RWPE2 (cell line): ENCODE data around the gene GJD3.

Experiments
- ATAC-seq: fragments of 200-7000 bp; cut with Tn5 transposase; 3 replicates; pipeline ENCODE4 v1.9.1; 2021; ENCODE audit warnings: low read depth
- DNase-seq: peaks from one replicate; pipeline ENCODE4 v3.0.0-alpha.2; 2020; ENCODE audit warnings: low spot score
- H3K27ac ChIP-seq: fragments of 450-650 bp; 2 replicates; pipeline ENCODE4 v1.5.1; 2017; ENCODE audit warnings: mild to moderate bottlenecking; ENCODE audit not compliant: poor library complexity, severe bottlenecking
- H3K27me3 ChIP-seq: fragments of 250-450 bp; sonication (Bioruptor Pico); 2 replicates; pipeline ENCODE4 v1.5.1; 2021; ENCODE audit warnings: mild to moderate bottlenecking, moderate library complexity; ENCODE audit not compliant: insufficient read depth, poor library complexity, severe bottlenecking
- H3K36me3 ChIP-seq: fragments of 250-450 bp; sonication (Bioruptor Pico); 2 replicates; pipeline ENCODE4 v1.5.1; 2020; ENCODE audit warnings: low read depth, mild to moderate bottlenecking, moderate library complexity
- H3K4me1 ChIP-seq: fragments of 250-450 bp; sonication (Bioruptor Pico); 2 replicates; pipeline ENCODE4 v1.5.1; 2021; ENCODE audit warnings: mild to moderate bottlenecking, moderate library complexity; ENCODE audit not compliant: insufficient read depth, poor library complexity, severe bottlenecking
- H3K4me3 ChIP-seq: fragments of 250-450 bp; sonication (Bioruptor Pico); 2 replicates; pipeline ENCODE4 v1.5.1; 2021; ENCODE audit warnings: mild to moderate bottlenecking, moderate library complexity; ENCODE audit not compliant: severe bottlenecking
- H3K9me3 ChIP-seq: fragments of 250-450 bp; sonication (Bioruptor Pico); 2 replicates; pipeline ENCODE4 v1.5.1; 2021; ENCODE audit warnings: mild to moderate bottlenecking, moderate library complexity; ENCODE audit not compliant: severe bottlenecking
- TF ChIP-seq, protein P1 (sequence below): fragments of 450-650 bp; IDR thresholded peaks from one replicate; pipeline ENCODE4 v1.5.1; 2017; ENCODE audit warnings: mild to moderate bottlenecking, moderate library complexity; ENCODE audit not compliant: poor library complexity, severe bottlenecking

Gene GJD3

DNA sequence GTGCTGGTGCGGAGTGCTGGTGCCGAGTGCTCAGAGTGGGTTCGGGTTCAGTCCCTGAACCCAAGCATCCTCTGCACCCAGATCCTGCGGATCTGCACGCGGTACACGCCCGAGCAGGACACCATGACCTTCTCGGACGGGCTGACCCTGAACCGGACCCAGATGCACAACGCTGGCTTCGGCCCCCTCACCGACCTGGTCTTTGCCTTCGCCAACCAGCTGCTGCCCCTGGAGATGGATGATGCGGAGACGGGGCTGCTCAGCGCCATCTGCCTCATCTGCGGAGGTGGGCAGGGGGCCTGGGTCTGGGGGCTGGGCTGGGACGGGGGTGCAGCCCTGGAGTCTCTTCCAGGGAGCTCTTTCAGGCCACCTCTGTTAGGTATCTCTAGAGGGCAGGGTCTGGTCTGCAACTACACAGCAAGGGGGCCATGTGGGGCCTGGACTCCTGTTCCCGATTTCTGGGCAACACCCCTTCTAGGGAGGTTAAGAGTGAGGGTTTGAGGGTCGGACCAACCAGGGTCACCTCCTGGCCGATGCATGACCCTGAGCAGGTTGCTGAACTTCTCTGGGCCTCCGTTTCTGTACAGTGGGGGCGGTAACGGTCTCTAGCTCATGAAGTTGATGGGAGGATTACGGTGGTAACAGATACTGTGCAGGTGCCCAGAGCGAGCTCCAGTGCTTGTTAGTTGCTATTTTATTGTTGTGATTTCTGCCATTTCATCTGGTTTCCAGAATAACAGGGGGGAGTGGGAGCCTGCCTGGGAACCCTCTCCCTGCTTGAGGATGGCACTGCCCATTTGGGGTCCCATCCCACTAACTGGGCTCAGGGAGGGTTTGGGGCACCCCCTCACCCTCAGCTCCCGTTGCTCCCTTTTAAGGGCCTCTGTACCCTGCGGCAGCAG lies 10.1 kb downstream of the GJD3 start:
- Histone ChIP-seq H3K27me3 (no peaks in the 10 kb centered on the region), H3K27ac (no peak overlapping the region), H3K36me3 (peaks cover 61% of the 10 kb centered on the region), H3K4me1 (peaks cover 14% of the 10 kb centered on the region), H3K9me3 (no peaks in the 10 kb centered on the region), H3K4me3 (no peak overlapping the region)
- DNase-seq: no peak
- no peak for ATAC-seq
- TF ChIP-seq, protein P1, sequence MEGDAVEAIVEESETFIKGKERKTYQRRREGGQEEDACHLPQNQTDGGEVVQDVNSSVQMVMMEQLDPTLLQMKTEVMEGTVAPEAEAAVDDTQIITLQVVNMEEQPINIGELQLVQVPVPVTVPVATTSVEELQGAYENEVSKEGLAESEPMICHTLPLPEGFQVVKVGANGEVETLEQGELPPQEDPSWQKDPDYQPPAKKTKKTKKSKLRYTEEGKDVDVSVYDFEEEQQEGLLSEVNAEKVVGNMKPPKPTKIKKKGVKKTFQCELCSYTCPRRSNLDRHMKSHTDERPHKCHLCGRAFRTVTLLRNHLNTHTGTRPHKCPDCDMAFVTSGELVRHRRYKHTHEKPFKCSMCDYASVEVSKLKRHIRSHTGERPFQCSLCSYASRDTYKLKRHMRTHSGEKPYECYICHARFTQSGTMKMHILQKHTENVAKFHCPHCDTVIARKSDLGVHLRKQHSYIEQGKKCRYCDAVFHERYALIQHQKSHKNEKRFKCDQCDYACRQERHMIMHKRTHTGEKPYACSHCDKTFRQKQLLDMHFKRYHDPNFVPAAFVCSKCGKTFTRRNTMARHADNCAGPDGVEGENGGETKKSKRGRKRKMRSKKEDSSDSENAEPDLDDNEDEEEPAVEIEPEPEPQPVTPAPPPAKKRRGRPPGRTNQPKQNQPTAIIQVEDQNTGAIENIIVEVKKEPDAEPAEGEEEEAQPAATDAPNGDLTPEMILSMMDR: no peak

DNA sequence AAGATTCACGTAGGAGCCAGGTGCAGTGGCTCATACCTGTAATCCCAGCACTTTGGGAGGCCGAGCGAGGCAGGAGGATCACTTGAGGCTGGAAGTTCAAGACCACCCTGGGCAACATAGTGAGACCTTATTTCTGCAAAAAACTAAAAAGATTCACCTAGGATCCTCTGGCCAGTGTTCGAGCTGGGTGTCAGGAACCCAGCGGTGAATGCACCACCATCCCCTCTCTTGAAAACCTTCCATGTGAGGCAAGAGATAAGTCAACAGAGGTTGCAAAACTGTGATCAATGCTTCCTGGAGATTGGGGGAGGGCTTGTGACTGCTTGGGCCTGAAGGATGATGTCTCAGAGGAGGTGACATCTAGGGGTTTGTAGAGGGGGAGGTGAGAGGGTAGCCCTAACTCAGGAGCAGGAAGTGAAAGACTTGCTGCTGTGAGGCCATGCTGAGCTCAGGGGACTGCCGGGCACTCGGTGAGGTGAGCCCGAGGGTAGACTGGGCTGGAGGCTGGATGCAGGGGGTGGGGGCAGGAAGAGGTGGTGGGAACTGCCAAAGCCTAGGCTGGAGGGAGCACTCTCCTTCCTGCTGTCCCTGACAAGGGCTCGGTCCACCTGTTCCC lies 11.7 kb downstream of the GJD3 start:
- TF ChIP-seq, protein P1: no peak
- DNase-seq: no peak
- H3K4me1 ChIP-seq: peaks cover 27% of the 10 kb centered on the region

DNA sequence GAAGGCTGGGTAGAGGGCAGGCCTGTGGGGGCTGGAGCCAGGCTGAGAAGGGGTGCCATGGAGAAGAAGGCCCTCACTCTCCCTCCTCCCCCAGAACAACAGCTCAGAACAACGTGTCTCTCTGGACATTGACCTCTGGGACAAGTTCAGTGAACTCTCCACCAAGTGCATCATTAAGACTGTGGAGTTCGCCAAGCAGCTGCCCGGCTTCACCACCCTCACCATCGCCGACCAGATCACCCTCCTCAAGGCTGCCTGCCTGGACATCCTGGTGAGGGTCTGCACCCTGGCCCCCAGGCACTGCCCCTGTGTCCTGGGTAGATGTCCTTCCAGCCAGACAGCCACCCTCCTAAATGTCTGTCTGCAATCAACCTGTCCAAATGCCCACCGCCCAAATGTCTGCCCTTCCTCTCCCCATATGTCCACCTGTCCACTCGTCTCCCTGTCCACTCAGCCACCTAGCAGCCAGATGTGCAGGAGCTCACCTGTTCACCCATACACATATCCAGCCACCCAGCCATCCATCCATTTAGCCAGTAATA lies 12.2 kb downstream of the GJD3 start:
- DNase-seq (no peak), ATAC-seq (no peak)
- no peaks in the 10 kb centered on the region for H3K9me3 ChIP-seq
- no peak overlapping the region for H3K27ac ChIP-seq
- no peaks in the 10 kb centered on the region for H3K27me3 ChIP-seq
- TF ChIP-seq, protein P1: no peak
- H3K4me3 ChIP-seq: no peak overlapping the region
- peaks cover 32% of the 10 kb centered on the region for H3K4me1 ChIP-seq
- H3K36me3 ChIP-seq: peaks cover 74% of the 10 kb centered on the region

More for the DNA sequence above, 11.7 kb downstream of the GJD3 start:
- H3K36me3 ChIP-seq: peaks cover 74% of the 10 kb centered on the region
- no peak for ATAC-seq
- H3K9me3 ChIP-seq: no peaks in the 10 kb centered on the region
- no peaks in the 10 kb centered on the region for H3K27me3 ChIP-seq
- no peak overlapping the region for H3K27ac ChIP-seq
- no peak overlapping the region for H3K4me3 ChIP-seq

DNA sequence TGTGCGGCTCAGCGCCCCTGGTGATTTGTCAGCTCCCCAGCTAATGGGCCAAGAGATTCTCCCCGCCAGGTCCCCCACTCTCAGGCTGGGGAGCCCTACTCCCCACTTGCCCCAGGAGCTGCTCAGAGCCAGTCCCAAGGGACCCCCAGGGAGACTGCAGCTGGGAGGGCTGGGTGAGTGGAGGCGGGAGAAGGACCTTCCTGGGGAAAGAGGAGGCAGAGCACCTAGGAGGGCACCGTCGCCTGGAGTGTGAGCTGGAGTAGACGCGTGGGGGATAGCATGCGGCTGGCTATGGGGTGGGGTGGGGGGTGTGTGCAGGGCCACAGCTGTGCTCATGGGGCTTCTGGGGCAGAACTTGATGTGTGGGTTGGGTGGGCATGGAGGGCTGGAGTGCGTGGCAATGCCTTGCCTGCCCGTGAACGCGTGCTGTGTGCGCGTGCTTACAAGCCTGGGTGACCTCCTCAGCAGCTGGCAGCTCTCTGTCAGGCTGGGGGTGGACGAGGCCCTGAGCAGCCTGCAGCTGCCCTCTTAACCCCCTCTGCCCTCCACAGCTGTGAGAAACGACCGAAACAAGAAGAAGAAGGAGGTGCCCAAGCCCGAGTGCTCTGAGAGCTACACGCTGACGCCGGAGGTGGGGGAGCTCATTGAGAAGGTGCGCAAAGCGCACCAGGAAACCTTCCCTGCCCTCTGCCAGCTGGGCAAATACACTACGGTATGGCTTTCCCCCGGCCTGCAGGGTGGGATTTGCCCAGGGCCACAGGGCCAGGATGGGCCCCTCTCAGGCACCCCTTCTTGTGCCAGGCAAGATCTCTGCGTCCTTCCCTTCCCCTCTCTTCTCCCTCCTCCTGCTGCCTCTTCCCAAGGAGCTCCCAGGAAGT lies 12.9 kb downstream of the GJD3 start:
- no peak overlapping the region for H3K4me3 ChIP-seq
- H3K36me3 ChIP-seq: peaks cover 74% of the 10 kb centered on the region
- H3K27ac ChIP-seq: no peak overlapping the region
- ATAC-seq: no peak
- H3K27me3 ChIP-seq: no peaks in the 10 kb centered on the region
- no peak for DNase-seq
- TF ChIP-seq, protein P1: no peak
- peaks cover 40% of the 10 kb centered on the region for H3K4me1 ChIP-seq
- H3K9me3 ChIP-seq: no peaks in the 10 kb centered on the region
